Measurements from ENCODE around the gene MANSC1.
"Not testable (repeated sequence)": the region's sequence is repeated elsewhere in the genome, so short reads cannot be mapped to it uniquely, and the experiment has no call there.

The MANSC1 gene

DNA sequence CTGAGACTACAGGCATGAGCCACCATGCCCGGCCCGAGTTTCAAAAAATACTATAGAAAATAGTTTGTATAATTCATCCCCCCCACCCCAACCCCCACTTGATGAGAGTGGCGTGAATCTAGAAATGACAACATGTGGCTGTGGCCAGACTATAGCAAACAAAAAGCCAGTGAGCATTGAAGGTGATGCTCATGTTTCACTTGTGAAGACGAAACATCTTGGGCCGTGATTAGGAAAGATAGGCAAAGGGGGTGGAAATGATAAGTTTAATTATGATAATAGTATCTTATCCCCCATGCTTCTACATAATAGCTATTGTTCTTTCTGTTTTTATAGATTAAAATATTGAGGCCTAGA is 15.4 kb upstream of the MANSC1 start:
- DNase-seq (ENCODE audit: low spot score): no peak

DNA sequence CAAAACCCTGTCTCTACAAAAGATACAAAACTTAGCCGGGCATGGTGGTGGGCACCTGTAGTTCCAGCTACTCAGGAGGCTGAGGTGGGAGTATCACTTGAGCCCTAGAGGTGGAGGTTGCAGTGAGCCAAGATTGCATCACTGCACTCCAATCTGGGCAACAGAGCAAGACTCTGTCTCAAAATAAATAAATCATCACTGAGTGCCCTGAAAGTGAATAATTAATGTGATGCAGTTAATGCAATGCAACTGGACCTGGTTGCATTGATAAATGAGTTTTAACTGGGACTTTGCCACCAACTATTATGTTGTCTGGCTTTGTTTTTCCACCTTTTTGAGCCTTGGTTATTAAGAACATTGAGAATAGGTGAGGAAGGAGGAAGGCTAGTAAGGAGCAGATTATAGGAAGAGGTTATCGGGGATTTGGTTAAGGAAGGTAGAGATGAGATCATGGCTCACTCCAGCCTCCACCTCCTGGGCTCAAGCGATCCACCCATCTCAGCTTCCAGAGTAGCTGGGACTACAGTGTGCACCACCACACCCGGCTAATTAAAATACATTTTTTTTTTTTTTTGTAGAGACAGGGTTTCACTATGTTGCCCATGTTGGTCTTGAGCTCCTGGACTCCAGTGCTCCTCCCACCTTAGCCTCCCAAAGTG is 14.9 kb upstream of the MANSC1 start:
- DNase-seq (ENCODE audit: low spot score): no peak

DNA sequence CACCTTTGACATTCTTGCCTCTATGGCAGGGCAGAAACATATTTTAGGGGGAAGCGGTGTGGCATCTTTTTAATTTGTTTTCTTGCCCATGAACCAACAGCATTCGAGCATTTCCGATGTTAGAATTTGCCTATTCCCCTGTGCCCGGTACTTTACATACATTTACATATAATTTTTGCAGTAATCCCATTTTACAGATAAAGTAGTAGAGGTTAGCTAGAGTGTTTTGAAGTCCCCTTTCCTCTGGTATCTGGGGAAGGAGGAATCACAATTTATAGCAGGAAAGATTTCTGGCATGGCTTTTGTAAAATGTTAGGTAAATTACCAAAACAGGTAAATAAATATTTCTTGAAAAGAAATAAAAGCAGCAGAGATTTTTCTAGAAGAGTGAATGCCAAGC is 8.5 kb upstream of the MANSC1 start:
- DNase-seq (ENCODE audit: low spot score): no peak

DNA sequence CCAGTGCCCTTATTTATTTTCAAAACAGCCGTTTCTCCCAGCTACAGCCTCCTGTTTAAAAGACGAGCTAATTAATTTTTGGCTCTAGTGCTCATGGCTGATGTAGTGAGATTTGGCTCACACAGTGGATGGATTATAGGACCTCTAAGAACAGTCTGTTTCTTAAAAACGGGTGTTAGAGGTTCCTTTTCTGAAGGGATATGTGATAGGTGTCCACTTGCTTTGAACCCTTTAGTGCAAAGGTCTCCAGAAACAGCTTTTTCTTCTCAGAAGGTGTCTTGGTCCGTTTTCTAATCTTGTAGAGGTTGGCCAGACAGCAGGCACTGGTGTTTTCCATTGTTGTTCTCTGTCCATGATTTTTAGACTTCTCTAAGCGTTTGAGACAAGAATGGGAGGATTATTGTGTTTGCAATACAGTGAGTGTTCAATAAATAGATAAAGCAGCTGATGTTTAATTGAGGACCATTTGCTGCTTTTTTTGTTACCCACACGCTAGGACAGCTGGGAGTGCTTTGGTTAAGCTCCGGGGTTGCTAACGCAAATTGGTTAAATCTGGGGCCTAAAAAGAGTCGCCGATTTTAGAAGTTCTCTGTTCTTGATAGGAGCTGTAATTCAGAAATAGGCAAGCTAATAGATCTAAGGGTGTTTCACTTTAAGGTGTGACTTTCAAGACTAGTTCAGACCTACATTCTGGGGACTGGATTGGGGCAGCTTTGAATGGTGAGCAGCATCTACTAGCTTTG is 7.8 kb upstream of the MANSC1 start:
- DNase-seq (ENCODE audit: low spot score): peak; percentile 20

DNA sequence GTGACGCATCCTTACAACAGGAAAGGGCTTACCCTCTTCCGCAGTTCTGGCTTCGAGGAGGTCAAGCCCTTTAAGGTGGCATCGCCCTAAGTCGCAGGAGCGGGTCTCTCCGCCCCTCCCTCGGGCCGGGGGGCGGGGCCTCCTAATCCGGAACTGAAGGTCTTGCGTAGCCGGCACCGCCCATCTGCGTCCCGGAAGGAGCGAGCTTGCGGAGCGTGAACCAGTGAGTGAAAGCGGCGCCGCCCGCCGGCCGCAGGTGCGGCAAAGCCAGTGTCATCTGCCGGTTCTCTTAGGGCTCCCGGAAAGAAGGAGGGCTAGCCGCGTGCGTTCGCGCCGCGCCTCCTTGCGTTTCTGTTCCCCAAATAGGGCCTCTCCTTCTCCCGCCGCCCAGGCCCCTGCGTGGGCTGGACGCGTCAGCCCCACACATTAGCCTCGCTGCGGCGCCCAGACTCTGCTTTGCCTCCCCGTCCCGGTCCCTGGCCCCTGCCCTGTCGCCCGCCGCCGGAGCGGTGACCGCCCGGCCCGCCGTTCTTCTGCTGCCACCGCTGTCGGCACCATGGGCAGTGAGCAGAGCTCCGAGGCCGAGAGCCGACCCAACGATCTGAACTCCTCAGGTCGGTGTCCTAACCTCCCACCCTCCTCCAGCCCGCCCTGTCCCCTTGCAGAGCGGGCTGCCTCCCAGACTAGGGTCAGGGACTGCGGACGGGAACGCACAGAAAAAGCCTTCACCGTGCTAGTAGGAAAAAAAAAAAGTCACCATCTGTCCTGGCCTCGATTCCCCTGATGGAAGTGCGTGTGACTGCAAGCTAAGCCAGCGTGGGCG is 7.1 kb upstream of the MANSC1 start, which contains the start of gene BORCS5:
Gene BORCS5 (plus strand): TSS at position 183 of the 823 bp plus-strand sequence. CDS start 374 bp downstream, at position 557.
- DNase-seq (ENCODE audit: low spot score): peak; percentile 99

DNA sequence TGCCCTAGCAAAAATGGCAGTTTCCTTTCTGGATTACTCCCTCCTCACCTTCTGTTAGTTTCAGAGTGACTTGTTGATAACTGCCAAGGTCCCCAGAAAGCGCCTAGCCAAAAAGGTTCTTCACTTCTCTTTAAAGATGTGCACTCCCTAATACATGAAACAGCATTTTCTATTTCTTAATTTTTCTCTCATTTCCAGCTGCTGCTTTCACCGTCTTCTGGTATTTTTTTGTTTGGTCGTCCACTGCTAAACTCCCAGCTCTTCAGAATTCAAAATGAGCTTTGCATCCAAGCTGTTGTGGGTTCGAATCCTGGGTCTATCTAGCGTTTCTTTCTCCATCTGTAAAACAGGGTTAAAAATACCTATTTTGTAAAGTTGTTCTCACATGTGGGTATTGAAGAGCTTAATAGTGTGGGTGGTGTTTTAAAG is 6.4 kb upstream of the MANSC1 start:
- no peak for DNase-seq (ENCODE audit: low spot score)

DNA sequence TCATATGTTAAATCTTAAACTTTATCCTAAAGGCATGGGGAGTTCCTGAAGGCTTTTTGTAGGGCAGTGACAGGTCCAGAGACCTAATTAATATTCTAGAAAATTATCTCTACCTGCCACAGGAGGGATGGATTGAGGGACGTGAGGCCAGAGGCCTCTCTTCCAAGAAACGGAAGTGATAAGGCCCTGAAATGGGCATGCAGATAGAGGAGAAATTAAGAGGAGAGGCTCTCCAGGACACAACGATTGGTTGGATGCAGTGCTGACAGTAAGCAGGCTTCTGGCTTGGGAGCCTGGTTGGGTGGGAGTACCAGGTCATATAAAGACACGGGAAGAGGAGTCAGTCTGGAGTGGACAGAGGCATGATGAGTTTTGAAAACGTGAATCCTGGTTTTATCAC is 3.8 kb upstream of the MANSC1 start:
- DNase-seq (ENCODE audit: low spot score): no peak

DNA sequence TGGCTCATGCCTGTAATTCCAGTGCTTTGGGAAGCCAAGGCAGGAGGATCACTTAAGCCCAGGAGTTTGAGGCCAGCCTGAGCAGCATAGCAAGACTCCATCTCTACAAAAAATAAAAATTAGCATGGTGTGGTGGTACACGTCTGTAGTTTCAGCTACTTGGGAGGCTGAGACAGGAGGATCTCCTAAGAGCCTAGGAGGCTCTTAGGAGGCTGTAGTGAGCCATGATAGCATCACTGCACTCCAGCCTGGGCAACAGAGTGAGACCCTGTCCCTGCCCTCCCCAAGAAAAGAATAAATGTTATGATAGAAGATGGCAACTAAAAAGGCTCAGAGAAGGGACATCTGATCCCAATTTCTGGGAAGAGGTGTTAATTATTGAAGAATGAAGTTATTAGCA is 3.2 kb upstream of the MANSC1 start:
- no peak for DNase-seq (ENCODE audit: low spot score)

DNA sequence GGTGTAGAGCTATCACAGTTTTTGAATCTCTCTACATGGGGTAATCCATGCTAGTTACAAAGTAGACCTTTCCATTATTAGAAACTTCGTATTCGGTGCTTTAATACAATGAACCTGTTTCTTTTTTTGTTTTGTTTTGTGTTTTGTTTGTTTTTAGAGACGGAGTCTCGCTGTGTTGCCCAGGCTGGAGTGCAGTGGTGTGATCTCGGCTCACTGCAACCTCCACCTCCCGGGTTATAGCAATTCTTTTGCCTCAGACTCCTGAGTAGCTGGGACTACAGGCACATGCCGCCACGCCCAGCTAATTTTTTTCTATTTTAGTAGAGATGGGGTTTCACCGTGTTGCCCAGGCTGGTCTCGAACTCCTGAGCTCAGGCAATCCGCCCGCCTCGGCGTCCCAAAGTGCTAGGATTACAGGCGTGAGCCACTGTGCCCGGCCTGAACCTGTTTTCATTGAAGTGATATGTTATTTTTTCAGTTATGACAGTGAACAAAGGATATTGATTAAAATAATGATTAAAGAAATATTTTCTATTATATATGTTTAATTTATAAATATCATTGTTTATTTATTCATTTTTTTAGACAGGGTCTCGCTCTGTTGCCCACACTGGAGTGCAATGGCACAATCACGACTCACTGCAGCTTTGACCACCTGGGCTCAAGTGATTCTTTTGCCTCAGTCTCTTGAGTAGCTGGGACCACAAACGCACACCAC is 1.6 kb upstream of the MANSC1 start:
- DNase-seq (ENCODE audit: low spot score): not testable (repeated sequence)

DNA sequence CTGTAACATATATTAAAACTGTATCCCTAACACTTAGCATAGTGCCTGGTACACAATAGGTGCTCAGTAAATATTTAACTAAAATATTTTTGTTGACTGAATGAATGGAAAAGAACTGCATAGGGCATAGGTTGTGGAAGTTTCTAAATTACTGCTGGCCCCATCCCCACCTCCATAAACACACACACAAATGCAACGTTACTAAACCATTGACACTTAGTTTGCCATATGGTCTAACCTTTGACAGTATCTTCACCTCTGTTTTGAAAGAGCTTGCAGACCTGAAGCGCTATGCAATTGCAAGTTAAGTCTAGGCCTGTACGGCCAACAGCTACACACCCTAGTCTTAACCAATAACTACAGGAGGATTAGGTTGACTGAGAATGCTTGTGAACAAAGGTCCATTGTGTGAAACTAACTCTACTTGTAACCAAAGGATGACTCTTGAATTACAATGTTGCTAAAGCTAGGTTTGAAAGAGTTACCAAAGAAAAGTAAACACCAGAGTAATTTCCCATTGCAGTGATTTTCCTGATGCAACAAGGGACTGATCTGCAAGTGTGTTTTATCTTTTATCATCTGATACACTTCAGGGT is 924 bp upstream of the MANSC1 start:
- DNase-seq (ENCODE audit: low spot score): no peak

DNA sequence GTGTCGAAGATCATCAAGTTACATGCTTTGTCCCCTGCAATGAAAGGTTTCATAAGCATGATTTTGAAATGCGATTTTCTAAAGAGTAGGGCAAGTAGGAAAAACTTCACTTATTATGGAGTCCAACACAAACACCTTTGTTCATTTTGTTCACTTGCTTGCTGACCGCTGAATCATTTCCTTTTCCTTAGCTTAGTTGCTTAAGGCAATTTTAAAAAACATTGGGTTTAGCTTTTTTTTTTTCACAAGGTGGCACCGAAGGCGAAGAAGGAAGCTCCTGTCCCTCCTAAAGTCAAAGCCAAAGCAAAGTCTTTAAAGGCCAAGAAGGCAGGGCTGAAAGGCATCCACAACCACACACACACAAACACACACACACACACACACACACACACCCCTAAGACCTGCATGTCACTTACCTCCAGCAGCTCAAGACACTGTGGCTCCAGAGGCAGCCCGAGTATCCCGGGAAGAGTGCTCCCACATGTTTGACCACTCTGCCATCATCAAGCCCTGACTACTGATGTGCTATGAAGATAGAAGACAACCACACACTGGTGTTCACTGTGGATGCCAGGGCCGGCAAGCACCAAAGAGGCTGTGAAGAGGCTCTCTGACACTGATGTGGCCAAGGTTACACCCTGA is 11.4 kb downstream of the MANSC1 start:
- DNase-seq (ENCODE audit: low spot score): no peak

DNA sequence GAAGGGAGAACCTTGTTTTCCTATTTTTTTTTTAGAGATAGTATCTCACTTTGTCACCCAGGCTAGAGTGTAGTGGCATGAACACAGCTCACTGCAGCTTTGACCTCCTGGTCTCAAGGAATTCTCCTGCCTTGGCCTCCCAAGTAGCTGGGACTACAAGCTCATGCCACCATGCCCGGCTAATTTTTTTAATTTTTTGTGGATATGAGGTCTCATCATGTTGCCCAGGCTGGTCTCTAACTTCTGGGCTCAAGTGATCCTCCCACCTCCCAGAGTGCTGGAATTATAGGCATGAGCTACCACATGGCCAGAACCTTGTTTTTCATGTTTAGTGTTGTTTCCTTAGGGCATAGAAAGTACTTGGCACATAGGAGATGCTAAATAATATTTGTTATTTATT is 13.5 kb downstream of the MANSC1 start:
- no peak for DNase-seq (ENCODE audit: low spot score)

DNA sequence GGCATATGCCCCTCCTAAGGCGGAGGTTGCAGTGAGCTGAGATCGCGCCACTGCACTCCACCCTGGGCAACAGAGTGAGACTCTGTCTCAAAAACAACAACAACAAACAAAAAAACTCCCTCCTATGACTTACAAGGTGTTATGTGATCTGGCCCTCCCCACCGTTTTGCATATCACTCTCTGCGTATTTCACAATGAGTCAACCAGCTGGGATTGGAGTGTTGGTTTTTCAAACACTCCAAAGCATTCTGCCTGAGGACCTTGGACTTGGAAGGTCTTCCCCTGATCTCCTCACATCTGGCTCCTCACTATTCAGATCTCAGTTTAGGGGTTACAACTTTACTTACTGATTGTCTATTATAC is 14.0 kb downstream of the MANSC1 start:
- DNase-seq (ENCODE audit: low spot score): no peak

DNA sequence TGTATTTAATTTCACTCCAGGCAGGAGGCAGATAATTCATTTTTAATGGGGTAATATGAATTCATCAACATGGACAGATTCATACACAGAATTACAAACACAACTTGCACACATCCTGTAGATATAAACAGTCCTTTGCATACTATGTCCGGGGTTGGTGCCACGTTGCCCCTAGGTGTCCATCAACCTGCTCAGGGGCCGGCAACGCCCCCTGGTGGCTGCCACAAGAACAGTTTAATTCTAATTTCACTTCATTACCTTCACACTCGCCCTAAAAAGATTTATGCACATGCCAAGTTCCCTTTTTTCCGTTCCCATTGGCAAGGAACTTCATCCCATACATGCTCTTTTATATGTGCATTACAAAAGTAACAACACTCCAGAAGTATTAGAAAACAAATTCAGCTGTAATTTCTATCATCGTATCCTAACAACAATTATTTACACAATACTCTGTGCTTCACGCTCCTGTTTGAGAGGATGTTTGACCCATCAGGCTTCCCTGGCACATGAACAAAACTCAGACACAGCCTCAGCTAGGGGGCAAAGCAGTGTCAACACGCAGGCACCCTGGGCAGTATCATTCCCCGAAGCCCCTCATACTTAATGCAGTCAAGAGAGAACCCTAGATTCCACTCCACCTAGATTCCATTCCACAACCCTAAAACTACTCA is 15.5 kb downstream of the MANSC1 start:
- DNase-seq (ENCODE audit: low spot score): peak; percentile 55

DNA sequence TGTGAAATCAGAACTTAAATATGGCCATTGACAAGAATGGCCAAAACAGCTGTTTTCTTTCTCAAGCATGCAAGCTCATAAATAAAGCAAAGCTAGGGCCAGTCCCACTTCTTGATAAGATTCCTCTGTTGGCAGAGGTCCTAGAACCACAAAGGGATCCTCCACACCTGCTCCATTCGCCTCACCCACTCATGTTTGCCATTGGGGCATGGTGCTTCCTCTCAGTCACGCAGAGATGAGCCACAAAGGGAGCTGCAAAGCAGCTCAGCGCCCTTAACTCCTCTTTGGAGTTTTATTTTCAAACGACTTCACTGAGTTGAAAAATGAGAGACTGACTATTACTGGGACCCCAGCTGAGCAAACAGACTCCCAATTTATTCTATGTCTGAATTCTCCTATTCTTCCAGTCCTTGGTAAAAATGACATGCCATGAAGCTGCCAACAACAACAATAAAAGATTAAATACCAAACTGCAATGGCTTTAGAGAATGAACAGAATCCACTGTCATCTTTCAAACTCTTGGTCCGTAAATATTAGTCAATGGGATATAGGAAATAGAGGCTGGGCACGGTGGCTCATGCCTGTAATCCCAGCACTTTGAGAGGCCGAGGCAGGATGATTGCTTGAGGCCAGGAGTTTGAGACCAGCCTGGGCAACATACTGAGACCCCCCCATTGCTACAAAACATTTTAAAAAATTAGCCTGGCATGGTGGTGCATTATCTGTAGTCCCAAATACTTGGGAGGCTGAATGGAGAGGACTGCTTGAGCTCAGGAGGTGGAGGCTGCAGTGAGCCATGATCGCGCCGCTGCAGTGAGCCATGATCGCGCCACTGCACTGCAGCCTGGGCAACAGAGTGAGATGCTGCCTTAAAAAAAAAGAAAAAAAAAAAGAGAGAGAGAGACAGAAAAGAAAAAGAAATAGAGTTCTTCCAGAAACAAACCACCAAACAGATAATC is 16.4 kb downstream of the MANSC1 start:
- DNase-seq (ENCODE audit: low spot score): no peak

DNA sequence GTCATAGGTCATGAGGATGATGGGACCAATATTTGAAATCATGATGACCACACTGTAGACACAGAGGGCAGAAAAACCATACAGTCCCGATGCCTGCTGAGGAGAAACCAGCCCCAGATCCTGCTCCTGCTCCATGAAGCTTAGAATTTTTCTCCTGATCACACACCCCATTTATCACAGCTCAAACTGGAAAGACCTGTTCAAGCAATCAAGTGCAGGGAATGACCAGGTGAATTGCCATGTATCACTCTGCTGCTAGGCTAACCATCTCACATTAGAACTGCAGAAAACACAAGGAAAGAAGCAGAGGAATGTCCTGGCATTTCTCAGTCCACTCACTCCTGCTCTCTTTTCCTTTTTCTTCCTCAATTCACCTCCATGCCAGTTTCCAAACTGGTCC is 18.1 kb downstream of the MANSC1 start:
- DNase-seq (ENCODE audit: low spot score): no peak

DNA sequence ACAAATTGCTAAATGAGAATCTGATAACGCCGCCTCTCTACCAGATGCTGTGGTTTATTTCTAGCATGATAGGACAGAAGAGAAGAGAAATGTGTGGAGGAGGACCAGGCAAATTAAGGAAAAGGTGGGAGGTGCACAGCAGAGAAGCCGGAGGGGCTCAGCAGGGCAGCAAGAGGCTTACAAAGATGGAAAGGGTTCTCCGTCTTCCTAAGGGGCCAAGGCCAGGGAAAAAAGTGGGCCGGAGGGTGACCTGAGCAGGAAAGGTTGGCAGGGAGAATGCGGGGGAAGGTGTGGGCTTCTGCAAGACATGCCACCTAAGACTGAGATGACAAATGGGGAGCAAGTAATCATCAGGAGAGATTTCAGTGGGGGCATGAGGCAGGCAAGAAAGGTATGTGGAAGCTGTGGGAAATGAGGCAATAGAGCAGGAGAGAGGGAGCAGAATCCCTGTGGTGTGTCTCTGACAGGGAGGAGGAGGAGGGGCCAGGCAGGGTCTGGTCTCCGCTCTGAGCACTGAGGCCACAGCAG is 18.7 kb downstream of the MANSC1 start:
- no peak for DNase-seq (ENCODE audit: low spot score)

DNA sequence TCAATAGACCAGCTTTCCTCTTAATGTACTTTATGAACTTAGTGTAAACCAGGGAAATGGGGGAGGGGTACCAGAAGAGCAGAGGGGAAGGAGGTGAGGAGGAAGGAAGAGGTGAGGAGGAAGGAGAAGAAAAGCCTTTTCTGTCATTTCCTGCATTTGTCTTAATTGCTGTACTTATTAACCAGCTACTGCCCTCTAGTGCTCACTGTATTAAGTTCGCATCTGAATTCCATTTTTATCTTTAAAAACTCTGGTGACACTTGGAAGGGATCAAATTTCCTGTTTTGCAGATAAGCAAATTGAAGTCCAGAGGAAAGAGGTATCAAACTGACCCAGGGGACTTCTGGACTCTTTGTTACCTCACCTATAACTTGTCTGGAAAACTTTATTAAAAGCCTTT is 22.2 kb downstream of the MANSC1 start:
- peak; percentile 53 for DNase-seq (ENCODE audit: low spot score)

DNA sequence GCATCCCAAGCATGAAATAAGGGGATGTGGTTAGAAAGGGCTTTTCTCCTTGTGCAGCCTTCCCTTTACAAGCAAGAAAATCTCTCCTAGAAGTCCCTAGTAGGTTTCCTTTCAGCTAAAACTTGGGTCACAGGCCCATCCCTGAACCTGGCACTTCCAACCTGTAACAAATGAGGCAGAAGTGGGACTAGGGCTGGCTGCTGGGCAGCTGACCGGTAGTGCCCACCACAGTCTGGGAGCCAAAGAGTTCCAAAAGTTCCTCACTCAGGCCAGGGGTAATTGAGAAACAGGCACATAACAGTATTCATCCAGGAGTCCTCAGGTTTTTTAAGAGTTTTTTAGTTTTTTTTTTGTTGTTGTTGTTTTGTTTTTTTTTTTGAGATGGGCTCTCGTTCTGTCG is 23.8 kb downstream of the MANSC1 start:
- no peak for DNase-seq (ENCODE audit: low spot score)

All from CD4-positive, alpha-beta T cell treated with Interleukin-15 for 4 hours (primary cell).